Esophagus muscularis mucosa (tissue), 3 donors: ENCODE results near the gene NUP62.

Experiments
- POLR2A ChIP-seq: fragments of 450-650 bp; IDR thresholded peaks from one replicate; pipeline ENCODE4 v1.6.1; 2017; ENCODE audit warnings: antibody characterized with exemption, moderate library complexity, mild to moderate bottlenecking, low read depth
- TF ChIP-seq, protein P1 (sequence below), 3 experiments: fragments of 200-600 bp in 2 of 3; fragments of 450-650 bp in 1 of 3; sonication (generic) in 2 of 3; IDR thresholded peaks; one replicate each; pipeline ENCODE4 v1.5.1; 2017 to 2019; ENCODE audit warnings: antibody characterized with exemption in 3 of 3, mild to moderate bottlenecking in 2 of 3, moderate library complexity in 1 of 3

DNA sequence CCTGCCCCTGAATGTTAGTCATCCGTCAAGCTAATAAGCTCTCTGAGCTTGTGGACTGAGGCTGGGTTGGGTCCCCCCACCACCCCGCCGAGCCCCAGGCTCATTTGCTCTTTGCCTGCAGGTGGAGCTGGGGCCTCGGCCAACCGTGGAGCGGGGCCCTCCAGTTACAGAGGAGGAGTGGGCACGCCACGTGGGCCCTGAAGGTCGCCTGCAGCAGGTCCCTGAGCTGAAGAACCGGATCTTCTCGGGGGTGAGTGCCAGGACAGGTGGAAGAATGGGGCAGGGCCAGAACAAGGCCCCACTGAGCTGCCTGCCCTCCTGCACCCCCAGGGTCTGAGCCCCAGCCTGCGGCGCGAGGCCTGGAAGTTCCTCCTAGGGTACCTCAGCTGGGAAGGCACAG is 46.7 kb downstream of the NUP62 start:
- no peak for TF ChIP-seq POLR2A
- TF ChIP-seq, protein P1, sequence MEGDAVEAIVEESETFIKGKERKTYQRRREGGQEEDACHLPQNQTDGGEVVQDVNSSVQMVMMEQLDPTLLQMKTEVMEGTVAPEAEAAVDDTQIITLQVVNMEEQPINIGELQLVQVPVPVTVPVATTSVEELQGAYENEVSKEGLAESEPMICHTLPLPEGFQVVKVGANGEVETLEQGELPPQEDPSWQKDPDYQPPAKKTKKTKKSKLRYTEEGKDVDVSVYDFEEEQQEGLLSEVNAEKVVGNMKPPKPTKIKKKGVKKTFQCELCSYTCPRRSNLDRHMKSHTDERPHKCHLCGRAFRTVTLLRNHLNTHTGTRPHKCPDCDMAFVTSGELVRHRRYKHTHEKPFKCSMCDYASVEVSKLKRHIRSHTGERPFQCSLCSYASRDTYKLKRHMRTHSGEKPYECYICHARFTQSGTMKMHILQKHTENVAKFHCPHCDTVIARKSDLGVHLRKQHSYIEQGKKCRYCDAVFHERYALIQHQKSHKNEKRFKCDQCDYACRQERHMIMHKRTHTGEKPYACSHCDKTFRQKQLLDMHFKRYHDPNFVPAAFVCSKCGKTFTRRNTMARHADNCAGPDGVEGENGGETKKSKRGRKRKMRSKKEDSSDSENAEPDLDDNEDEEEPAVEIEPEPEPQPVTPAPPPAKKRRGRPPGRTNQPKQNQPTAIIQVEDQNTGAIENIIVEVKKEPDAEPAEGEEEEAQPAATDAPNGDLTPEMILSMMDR (IDR thresholded peaks at IDR 0.05) = no peak
